Inferior parietal cortex (tissue), 1 donor: ENCODE measurements around the gene AEN.

Experiments used
- DNase-seq: peaks from one replicate; pipeline ENCODE4 v3.0.0-alpha.2; 2016; ENCODE audit errors: extremely low spot score

Gene AEN

GRCh38 chr15:88613074-88613944, 7.8 kb upstream of the AEN start:
- no peak for DNase-seq

DNA sequence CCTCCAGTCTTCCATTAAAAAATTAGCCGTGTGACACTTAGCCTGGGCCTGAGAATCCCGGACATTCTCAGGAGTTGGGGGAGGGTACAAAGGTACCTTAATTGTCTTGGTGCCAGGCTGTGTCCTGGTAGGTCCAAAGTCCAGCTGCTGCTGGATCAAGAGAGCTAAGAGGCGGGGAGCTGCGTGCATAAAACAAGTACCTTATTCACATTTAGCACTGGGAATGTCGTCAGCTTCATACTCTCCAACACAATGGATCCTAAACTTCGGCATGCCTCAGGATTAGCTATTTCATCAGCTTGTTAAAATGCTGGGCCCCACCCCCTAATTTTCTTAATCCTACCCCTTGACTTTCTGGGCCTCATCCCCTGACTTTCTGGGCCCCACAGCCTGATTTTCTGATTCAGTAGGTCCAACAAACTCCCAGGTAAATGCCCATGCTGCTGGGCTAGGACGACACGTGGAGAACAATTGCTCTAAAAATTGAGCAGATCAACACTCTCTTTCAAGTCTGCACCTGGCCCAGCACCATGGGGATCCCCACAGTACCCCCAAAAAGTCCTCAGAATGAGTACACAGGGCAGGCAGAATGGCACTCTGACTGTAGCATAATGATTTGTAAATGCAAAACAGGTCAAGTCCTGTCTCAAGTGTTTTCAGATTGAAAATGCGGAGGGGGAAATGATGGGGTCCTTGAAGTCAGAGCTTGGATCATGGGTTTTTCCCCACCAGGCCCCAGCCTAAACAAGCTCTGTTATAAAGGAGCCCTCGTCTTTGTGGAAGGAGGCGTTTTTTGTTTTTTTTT, 5.6 kb upstream of the AEN start:
- DNase-seq, result no peak

- no peak for DNase-seq
Measured at GRCh38 chr15:88616240-88616639, 4.9 kb upstream of the AEN start.

- no peak for DNase-seq
Measured at GRCh38 chr15:88617031-88617722, 4.0 kb upstream of the AEN start.

GRCh38 chr15:88617790-88618189, 3.4 kb upstream of the AEN start:
- no peak for DNase-seq

DNA sequence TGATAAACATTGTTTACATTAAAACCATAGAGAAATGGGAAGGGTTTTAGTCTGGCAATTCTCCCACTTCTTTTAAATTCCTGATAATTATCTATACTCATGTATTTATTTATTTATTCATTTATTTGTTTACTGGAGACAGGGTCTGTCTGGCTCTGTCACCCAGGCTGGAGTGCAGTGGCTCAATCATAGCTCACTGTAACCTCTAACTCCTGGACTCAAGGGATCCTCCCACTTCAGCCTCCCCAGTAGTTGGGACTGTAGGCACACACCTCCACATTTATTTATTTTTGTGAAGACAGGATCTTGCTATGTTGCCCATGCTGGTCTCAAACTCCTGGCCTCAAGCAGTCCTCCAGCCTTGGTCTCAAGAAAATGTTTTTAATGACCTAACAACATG, 2.5 kb upstream of the AEN start:
- no peak for DNase-seq

- no peak for DNase-seq
Measured at GRCh38 chr15:88619796-88620195, 1.3 kb upstream of the AEN start.

DNA sequence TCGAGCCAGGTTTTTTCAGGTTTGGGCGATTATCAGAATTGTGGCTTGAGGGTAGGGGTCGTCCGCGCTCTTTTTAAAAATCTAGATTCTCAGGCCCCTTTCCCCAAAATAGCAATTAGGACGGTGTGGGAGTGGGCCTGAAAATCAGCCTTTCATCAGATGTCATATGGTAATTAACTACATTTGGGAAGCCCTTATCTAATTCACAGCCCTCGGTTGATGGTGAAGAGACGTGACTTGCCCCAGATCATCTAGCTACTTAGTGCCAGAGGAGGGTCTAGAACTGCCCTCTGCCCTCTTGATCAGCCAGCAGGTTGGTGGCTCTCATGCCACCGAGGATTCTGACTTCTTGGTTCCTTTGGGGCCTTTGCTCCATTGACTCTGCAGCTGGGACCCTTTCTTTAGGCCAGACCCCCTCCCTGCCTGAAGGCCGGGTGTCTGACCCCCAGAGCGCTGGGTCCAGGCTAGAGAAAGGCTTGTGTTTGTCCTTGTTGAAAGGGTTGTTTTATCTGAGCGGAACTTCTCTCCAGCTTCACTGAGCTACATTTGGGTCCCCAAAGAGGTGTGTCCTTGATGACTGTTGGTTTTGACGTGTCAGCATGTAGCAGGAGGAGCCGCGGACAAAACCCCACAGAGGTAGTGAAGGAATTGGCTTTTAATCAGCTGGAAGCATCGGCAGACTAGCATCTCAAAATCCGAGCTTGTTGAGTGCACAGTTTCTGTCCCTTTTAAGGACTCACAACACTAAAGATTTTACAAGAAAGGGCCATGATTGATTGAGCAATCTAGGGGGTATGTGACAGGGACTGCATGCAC, 857 bp downstream of the AEN start:
- DNase-seq, result no peak

DNA sequence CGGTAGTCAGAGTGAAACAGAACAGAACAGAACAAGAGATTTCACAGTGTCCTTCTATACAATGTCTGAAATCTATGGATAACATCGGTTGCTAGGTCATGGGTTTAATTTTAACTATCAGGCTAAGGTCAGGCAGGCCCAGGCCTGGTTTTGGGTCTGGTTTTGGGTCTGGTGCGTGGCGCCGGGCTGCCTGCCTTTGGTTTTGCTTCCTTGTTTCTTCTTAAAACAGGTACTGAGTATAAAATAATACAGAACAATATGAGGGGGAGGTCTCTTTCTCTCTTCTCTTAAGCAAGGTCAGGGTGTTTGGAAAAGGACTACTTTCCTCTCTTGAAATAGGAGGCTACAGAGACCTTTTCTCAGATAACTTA, 1.4 kb downstream of the AEN start:
- DNase-seq, result no peak

- DNase-seq, result no peak
Measured at GRCh38 chr15:88623061-88623460, 1.9 kb downstream of the AEN start.

DNA sequence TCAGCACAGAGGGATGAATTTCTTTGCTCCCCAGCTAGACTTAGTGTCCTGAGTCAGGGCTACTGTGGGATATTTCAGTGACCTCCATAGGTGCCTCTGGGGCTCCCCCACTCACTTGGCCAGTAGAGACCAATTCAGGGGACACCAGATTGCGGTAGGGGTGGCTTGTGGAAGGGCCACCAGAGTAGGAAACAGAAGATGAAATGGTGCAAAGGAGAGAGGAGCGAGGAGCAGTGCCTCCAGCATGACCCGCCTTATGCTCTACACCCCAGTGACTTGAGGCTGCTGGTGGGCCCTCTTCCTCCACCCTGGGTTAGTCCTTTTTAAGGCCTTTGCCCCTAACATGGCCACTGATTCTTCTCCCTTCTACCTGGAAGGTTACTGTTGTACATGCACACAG, 2.5 kb downstream of the AEN start:
- DNase-seq, result no peak

DNA sequence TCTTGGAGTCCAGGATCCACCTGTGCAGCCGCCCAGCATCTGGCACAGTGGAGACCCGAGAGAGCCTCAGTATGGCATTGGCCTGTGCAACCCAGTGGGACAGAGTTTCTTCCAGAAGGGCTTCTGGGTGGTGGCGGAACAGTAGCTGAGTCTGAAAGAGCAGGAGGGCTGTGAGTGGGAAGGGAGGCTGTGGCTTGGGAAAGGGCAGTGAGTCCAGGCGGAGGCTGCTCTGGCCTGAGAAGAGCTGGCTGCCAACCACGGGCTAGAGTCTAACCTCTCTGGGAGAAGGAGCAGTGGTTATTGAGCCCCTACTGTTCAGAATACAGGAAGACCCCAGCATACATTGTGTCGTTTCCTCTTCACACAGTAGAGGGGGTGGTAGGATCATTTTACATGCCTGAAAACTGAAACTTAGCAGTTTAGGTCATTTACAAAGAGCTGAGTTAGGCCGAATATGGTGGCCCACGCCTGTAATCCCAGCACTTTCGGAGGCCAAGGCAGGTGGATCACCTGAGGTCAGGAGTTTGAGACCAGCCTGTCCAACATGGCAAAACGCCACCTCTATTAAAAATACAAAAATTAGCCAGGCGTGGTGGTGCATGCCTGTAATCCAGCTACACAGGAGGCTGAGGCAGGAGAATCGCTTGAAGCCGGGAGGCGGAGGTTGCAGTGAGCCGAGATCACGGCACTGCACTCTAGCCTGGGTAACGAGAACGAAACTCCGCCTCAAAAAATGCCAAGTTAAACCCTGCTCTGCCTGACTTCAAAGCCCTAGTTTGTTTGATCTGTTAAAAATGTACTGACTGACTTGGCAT, 3.2 kb downstream of the AEN start:
- no peak for DNase-seq

GRCh38 chr15:88624971-88625490, 3.9 kb downstream of the AEN start:
- no peak for DNase-seq

DNA sequence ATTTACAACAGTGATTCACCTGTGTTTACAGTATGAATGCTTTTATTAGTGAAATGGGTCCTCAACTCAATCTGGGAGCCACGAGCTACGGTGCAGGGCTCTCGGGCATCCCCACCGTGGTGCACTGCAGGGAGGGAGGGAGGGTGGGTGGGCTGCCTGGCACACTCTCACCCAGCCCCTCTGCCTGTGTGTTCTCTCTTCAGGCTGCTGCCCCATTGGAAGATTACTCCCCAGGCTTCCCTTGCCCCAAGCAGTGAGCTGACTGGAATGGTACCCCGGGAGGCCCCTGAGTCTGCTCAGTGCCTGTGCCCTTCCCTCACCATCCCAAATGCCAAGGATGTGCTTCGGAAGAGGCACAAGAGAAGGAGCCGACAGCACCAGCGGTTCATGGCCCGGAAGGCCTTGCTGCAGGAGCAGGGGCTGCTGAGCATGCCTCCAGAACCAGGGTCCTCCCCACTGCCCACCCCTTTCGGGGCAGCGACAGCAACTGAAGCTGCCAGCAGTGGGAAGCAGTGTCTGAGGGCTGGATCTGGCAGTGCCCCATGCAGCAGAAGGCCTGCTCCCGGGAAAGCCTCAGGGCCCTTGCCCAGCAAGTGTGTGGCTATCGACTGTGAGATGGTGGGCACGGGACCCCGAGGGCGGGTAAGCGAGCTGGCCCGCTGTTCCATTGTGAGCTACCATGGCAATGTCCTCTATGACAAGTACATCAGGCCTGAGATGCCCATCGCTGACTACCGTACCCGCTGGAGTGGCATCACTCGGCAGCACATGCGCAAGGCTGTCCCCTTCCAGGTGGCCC, 5.0 kb downstream of the AEN start:
- no peak for DNase-seq

DNA sequence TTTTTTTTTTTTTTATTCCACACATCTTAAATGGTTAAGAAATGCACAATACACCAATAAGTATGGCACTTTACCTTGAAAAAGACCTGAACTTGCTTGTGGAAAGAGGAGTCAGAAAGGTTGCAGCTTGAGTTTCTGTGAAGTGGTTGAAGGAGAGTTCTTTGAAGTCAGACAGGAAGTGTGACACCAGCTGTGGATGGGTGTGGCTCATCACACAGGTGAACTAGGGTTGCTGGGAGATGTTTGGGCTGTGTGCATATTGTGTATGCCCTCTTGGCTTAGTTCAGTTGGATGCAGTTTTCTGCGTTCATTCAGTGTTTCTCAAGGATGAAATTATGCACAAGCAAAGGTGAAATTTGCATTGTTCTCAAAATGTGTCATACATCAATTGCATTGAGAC, 6.3 kb downstream of the AEN start:
- DNase-seq, result no peak

GRCh38 chr15:88628018-88628654, 7.0 kb downstream of the AEN start:
- DNase-seq, result no peak

DNA sequence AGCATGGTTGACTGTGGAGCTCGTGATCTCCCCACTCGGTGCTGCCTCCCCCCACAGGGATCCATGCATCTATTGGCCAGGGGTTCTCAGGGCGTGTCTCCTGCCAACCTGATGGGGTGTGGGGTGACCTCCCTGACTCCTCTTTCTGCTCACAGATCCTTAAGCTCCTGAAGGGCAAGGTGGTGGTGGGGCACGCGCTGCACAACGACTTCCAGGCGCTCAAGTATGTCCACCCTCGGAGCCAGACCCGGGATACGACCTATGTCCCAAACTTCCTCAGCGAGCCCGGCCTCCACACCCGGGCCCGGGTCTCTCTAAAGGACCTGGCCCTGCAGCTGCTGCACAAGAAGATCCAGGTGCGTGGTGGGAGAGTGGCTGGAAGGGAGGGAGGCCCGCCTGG, 7.9 kb downstream of the AEN start:
- DNase-seq, result no peak

DNA sequence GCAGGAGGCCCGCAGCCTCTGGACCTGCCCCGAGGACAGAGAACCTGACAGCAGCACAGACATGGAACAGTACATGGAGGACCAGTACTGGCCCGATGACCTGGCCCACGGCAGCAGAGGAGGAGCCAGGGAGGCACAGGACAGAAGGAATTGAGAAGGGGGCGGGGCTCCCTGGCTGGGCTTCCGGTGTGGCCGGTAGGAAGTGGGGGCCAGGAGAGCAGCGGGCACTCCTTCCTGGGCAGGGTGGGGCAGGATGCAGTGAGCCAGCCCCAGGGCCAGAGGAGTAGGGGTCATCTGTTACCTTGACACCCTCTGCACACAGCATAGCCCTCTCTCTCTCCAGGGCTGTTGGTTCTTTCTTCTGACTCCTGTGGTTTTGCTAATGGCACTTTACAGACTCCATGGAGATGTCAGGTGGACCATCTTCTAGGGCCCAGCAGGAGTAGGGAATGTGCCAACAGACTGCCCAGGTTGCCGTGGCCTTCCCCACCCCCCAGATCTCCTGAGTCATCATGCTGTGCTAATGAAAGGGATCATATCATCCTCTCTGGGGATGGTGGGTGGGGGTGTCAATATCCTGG, 9.1 kb downstream of the AEN start:
- no peak for DNase-seq
